Colonic mucosa (tissue), 4 donors: ENCODE results near the gene GRID1. TPM values are rescaled to one million over a fixed set of nuclear protein-coding genes. Genes with fewer than 3 reads are reported as not detected.
"Not testable (repeated sequence)": the region's sequence is repeated elsewhere in the genome, so short reads cannot be mapped to it uniquely, and the experiment has no call there.

Source experiments
- DNase-seq: peaks from one replicate; pipeline ENCODE4 v3.0.0-alpha.2; 2020
- H3K27ac ChIP-seq: fragments of 200-600 bp; one replicate; pipeline ENCODE4 v1.8.0; 2021
- H3K27me3 ChIP-seq: fragments of 200-600 bp; one replicate; pipeline ENCODE4 v1.8.0; 2021
- H3K36me3 ChIP-seq: fragments of 200-600 bp; one replicate; pipeline ENCODE4 v1.8.0; 2021
- H3K4me1 ChIP-seq: fragments of 200-600 bp; one replicate; pipeline ENCODE4 v1.8.0; 2021; ENCODE audit warnings: mild to moderate bottlenecking
- H3K4me3 ChIP-seq: fragments of 200-600 bp; one replicate; pipeline ENCODE4 v1.8.0; 2021
- H3K9ac ChIP-seq, 2 donors: one replicate each; pipeline ENCODE4 v1.7.0; 2013; ENCODE audit warnings: control low read depth in 2 of 2, low read depth in 2 of 2, low read length in 2 of 2
- H3K9me3 ChIP-seq: fragments of 200-600 bp; one replicate; pipeline ENCODE4 v1.8.0; 2021
- CTCF ChIP-seq: fragments of 200-600 bp; IDR thresholded peaks from one replicate; pipeline ENCODE4 v1.8.0; 2022; ENCODE audit warnings: antibody characterized with exemption, mild to moderate bottlenecking
- intact Hi-C: fragments of 100-400 bp; cut with DNase I; formaldehyde crosslinking; loops from one replicate; pipeline ENCODE4 v1.14.1; 2022
- total RNA-seq, 2 donors: library from RNA; stranded (reverse); fragmentation: NEBNext Ultra II Directional in 1 of 2; extraction: Animal tissue kit (Norgen Biotek cat#: 25700) in 1 of 2; gene quantifications; one replicate each; pipeline ENCODE4 v1.2.1, GENCODE V29; 2021
- donor health status: healthy.
- donor health status: DM: no; HTN: no; CAD: no.
- donor health status: DM: no; HTN: no; CAD: no.

The GRID1 gene
- total RNA-seq, 2 donors from 2014 or later, result 0.30 to 0.37 TPM

GRCh38 chr10:86246279-86246940 is 120.2 kb downstream of the GRID1 start:
- H3K36me3 ChIP-seq, result no peaks in the 10 kb centered on the region
- TF ChIP-seq CTCF, result no peak
- H3K4me3 ChIP-seq, result no peak overlapping the region
- no peaks in the 10 kb centered on the region for H3K9me3 ChIP-seq
- no peaks in the 10 kb centered on the region for H3K4me1 ChIP-seq
- no peak for DNase-seq
- no peak overlapping the region for H3K27ac ChIP-seq
- intact Hi-C loops, result no loop called here
- no peaks in the 10 kb centered on the region for H3K27me3 ChIP-seq
- H3K9ac ChIP-seq, result no peak overlapping the region

GRCh38 chr10:86245015-86245394 is 121.6 kb downstream of the GRID1 start:
- H3K27ac ChIP-seq, result no peak overlapping the region
- no peaks in the 10 kb centered on the region for H3K27me3 ChIP-seq
- no peaks in the 10 kb centered on the region for H3K36me3 ChIP-seq
- no peak for TF ChIP-seq CTCF
- DNase-seq, result no peak
- no peaks in the 10 kb centered on the region for H3K4me1 ChIP-seq
- no peak overlapping the region for H3K9ac ChIP-seq
- H3K4me3 ChIP-seq, result no peak overlapping the region
- intact Hi-C loops, result no loop called here
- H3K9me3 ChIP-seq, result no peaks in the 10 kb centered on the region

DNA sequence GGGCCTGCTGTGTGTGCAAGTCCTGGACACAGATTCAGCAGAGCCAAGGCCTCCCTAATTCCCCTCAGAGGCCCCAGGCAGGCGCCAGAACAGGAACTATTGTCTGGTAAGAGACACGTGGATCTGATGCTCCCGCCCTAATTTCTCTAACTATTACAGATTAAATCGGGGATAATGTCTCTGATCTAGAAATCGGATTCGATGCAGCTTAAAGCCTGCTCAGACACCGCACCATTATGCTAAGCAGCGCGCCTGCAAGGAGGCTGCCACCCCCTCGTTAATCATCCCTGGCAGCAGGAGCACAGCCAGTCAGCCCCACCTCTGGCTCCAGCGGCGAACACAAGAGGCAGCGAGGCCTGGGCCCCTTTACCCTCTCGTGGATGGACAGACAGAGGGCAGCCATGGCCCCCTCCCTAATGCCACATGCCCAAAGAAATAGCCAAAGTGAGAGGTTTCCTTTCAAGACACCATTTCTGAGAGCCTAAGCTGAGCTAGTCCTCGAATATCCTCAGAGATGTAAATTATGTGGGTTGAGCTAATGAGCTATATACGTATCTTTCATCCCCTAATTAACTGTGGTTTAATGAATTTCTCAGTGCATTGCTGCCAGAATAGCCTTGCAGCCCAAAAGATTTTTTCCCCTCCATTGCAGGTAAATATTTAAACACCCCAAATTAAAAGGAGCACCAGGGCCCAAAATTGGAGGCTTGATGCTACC is 122.1 kb downstream of the GRID1 start:
- Histone ChIP-seq H3K4me1 (no peaks in the 10 kb centered on the region), H3K27ac (no peak overlapping the region), H3K36me3 (no peaks in the 10 kb centered on the region), H3K4me3 (no peak overlapping the region), H3K9me3 (no peaks in the 10 kb centered on the region), H3K9ac (no peak overlapping the region), H3K27me3 (no peaks in the 10 kb centered on the region)
- intact Hi-C loops, result no loop called here
- no peak for DNase-seq
- no peak for TF ChIP-seq CTCF

GRCh38 chr10:86243651-86244155 is 122.9 kb downstream of the GRID1 start:
- no peak for DNase-seq
- no peaks in the 10 kb centered on the region for H3K27me3 ChIP-seq
- H3K9me3 ChIP-seq, result no peaks in the 10 kb centered on the region
- no peak overlapping the region for H3K27ac ChIP-seq
- no peak overlapping the region for H3K4me3 ChIP-seq
- H3K9ac ChIP-seq, result no peak overlapping the region
- no peaks in the 10 kb centered on the region for H3K4me1 ChIP-seq
- intact Hi-C loops, result no loop called here
- no peak for TF ChIP-seq CTCF
- H3K36me3 ChIP-seq, result no peaks in the 10 kb centered on the region

GRCh38 chr10:86242761-86243160 is 123.8 kb downstream of the GRID1 start:
- Histone ChIP-seq H3K9me3 (no peaks in the 10 kb centered on the region), H3K4me3 (no peak overlapping the region), H3K36me3 (no peaks in the 10 kb centered on the region), H3K4me1 (no peaks in the 10 kb centered on the region), H3K27me3 (no peaks in the 10 kb centered on the region), H3K9ac (no peak overlapping the region), H3K27ac (no peak overlapping the region)
- TF ChIP-seq CTCF, result no peak
- no peak for DNase-seq
- intact Hi-C loops, result no loop called here

DNA sequence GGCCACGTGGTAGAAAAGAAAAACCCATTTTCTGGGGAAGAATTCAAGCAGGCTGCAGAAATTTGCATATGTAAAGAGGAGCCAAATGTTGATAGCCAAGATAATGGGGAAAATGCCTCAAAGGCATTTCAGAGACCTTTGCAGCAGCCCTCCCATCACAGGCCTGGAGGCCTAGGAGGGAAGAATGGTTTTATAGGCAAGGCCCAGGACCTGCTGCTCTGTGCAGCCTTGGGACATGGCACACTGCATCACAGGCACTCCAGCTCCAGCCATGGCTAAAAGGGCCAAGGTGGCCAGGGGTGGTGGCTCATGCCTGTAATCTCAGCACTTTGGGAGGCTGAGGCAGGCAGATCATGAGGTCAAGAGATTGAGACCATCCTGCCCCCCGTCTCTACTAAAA is 128.5 kb downstream of the GRID1 start:
- H3K4me3 ChIP-seq, H3K4me1 ChIP-seq, H3K9ac ChIP-seq, H3K36me3 ChIP-seq, DNase-seq, H3K27me3 ChIP-seq, H3K9me3 ChIP-seq, intact Hi-C loops, H3K27ac ChIP-seq: not testable (repeated sequence)
